ENCODE measurements around the gene HGFAC. TPM values are rescaled to one million over a fixed set of nuclear protein-coding genes. Genes with fewer than 3 reads are reported as not detected.

Gene HGFAC
- total RNA-seq, 1 donor from 2014 or later: not detected

DNA sequence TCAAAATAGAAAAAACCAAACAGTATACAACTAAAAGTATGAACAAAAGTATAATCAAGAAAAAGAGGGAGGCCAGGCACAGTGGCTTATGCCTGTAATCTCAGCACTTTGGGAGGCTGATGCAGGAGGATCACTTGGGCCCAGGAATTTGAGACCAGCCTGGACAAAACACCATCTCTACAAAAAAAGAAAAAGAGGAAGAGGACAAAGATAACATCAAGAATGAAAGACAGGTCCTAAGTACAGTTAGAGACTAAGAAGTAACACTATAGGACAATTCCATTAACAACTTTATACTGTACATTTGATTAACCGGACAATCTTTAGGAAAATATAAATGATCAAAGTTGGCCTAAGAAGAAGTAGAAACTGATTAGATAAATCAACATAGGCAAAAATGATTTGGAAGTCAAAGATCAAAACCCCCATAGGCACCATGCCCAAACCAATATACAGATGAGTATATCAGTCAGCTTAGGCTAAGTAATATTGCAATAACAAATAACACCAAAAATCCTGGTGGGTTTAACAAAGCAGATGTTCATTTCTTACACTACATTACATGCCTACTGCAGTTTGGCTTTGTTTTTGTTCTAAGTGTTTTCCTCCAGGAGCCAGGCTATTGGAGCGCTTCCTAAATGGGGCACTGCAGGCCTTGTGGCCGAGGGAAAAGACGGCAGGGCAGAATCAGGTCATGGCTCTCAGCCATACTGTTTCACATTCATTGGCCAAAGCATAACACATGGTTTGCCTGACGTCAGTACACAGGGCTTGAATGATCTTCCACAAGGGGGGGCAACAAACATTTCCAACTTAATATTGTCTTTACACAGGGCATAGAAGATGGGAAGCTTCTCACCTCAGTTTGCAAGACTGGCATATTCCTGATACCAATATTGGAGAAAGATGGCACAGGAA lies 42.2 kb upstream of the HGFAC start:
- Histone ChIP-seq H3K4me3 (ENCODE audit: low read depth, low read length) (no peak overlapping the region), H3K27me3 (ENCODE audit: control insufficient read depth, insufficient read depth, low read length) (no peaks in the 10 kb centered on the region), H3K36me3 (ENCODE audit: control insufficient read depth, insufficient read depth, low read length) (peaks cover 16% of the 10 kb centered on the region)
- TF ChIP-seq, protein P1, sequence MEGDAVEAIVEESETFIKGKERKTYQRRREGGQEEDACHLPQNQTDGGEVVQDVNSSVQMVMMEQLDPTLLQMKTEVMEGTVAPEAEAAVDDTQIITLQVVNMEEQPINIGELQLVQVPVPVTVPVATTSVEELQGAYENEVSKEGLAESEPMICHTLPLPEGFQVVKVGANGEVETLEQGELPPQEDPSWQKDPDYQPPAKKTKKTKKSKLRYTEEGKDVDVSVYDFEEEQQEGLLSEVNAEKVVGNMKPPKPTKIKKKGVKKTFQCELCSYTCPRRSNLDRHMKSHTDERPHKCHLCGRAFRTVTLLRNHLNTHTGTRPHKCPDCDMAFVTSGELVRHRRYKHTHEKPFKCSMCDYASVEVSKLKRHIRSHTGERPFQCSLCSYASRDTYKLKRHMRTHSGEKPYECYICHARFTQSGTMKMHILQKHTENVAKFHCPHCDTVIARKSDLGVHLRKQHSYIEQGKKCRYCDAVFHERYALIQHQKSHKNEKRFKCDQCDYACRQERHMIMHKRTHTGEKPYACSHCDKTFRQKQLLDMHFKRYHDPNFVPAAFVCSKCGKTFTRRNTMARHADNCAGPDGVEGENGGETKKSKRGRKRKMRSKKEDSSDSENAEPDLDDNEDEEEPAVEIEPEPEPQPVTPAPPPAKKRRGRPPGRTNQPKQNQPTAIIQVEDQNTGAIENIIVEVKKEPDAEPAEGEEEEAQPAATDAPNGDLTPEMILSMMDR (IDR thresholded peaks at IDR 0.05; ENCODE audit: insufficient read depth, low read length, severe bottlenecking): peak; percentile 4
- FAIRE-seq (no peak), DNase-seq (ENCODE audit: low read depth) (peak; percentile 24)

DNA sequence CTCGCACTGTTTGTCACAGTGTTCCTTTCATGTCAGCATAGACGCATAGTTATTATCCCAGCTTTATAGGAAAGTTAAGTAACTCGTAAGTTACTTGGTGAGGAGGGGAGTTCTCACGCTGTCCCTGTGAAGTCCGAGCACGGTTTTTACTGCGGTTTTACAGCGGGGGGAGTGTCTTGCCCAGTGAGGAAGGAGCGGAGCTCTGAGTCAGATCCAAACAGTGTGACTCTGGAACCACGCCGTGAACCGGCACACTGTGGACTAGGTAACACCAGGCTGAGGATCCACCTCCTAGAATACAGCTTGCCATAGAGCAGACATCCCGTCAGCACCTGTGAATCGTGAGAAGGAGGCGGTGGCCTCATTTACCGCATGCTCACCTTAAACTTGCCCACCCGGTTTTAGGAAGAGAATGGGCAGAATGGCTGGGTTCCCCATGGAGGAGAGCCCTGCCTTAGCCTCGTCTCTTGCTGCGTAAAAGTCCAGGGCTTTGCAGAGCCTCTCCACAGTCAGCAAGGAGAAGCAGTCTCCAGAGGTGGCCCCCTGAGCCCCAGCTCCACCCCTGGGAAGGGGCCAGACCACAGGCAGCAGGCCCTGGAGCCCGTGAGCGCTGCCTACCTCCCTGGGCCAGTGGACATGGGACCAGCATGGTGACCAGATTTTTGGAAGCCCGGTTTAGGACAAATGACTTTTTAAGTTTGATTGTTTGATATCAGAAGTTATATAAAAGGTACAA lies 40.2 kb upstream of the HGFAC start:
- no peaks in the 10 kb centered on the region for H3K27me3 ChIP-seq (ENCODE audit: control insufficient read depth, insufficient read depth, low read length)
- FAIRE-seq (no peak), DNase-seq (ENCODE audit: low read depth) (no peak)
- H3K4me3 ChIP-seq (ENCODE audit: low read depth, low read length): no peak overlapping the region
- TF ChIP-seq, protein P1 (IDR thresholded peaks at IDR 0.05; ENCODE audit: insufficient read depth, low read length, severe bottlenecking): no peak
- peaks cover 16% of the 10 kb centered on the region for H3K36me3 ChIP-seq (ENCODE audit: control insufficient read depth, insufficient read depth, low read length)

DNA sequence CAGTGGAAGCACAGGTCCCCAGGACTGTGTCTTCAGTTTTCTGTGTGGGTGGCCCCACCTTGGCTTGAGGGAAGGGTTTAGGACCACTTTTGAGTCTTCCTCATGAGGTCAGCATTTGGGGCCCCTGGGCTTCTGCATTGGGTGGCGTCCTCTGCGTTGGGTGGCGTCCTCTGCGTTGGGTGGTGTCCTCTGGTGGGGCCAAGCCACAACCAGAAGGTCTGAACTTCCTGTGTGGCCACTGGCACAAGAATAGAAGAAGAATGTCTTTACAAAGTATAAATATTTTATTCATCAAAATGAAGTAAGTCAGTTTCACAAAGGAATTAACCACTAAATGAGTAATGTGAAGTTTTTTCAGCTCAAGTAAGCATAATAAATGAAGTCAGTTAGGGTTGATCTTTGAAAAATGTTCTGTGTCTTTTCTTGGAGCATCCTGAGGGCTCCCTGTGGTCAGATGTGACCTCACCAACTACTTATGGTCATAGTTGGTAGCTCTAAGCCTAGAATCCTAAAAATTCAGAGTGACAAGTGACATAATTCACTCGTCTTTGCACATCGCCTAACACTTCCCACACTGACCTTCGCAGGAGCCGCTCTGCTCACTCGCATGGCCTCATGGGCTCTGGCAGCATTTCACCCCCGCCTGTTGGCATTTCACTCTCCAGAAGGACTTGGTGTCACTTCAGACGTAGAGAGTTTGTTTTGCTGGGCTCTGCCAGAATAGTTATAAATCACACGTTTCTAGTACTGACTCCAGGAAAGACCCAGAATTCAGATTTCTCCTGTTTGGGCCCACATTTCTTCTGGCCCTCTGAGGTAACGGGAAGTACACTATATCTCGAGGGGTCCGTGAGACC lies 39.0 kb upstream of the HGFAC start:
- no peak for FAIRE-seq
- DNase-seq (ENCODE audit: low read depth): no peak
- Histone ChIP-seq H3K4me3 (ENCODE audit: low read depth, low read length) (no peak overlapping the region), H3K36me3 (ENCODE audit: control insufficient read depth, insufficient read depth, low read length) (peaks cover 16% of the 10 kb centered on the region), H3K27me3 (ENCODE audit: control insufficient read depth, insufficient read depth, low read length) (no peaks in the 10 kb centered on the region)
- TF ChIP-seq, protein P1 (IDR thresholded peaks at IDR 0.05; ENCODE audit: insufficient read depth, low read length, severe bottlenecking): no peak

DNA sequence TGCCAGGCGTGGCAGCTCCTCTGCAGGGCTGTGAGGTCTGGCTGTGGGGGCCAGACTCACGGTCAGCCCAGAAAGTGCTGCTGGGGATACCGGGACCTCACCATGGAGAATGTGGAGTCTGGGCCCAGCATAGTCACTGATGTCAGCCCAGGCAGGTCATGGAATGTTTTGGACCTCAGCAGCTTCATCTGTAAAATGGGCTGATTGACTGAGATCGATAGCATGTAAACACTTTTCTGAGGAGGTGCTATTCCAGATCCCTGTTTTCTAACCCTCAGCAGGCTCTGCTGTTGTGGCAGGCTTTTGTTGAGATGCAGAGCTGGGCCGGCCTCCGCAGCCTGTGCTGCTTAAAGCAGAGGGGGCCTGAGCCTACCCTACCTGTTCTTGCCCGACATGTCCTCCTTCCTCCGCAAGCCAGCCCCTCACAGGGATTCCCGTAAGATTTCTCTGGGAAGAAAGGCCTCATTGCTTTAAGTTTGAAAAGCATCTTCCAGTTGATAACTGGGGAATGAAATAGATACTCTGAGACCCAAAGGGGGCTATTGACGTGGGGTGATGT lies 38.3 kb upstream of the HGFAC start:
- FAIRE-seq (no peak), DNase-seq (ENCODE audit: low read depth) (no peak)
- no peaks in the 10 kb centered on the region for H3K27me3 ChIP-seq (ENCODE audit: control insufficient read depth, insufficient read depth, low read length)
- peaks cover 16% of the 10 kb centered on the region for H3K36me3 ChIP-seq (ENCODE audit: control insufficient read depth, insufficient read depth, low read length)
- TF ChIP-seq, protein P1 (IDR thresholded peaks at IDR 0.05; ENCODE audit: insufficient read depth, low read length, severe bottlenecking): no peak
- no peak overlapping the region for H3K4me3 ChIP-seq (ENCODE audit: low read depth, low read length)

DNA sequence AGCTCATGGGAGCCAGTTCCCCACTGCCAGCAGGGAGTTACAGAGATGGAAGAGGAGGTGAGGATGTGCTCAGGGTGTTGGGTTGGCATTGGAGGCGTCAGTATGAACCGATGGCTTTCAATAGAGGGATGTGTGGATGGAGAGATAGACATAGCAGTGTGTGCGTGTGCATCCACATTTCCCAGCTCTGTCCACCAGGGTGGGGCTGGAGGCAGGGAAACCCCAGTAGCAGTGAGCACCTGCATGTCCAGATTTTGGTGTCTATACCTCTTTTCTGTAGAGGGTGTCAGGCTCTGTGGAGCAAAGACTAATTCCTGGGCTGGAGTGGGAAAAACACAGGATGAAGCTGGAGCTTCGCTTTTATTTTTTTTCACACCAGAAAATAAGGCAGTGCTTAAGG lies 37.2 kb upstream of the HGFAC start:
- H3K36me3 ChIP-seq (ENCODE audit: control insufficient read depth, insufficient read depth, low read length): peaks cover 21% of the 10 kb centered on the region
- H3K4me3 ChIP-seq (ENCODE audit: low read depth, low read length): no peak overlapping the region
- no peaks in the 10 kb centered on the region for H3K27me3 ChIP-seq (ENCODE audit: control insufficient read depth, insufficient read depth, low read length)
- no peak for DNase-seq (ENCODE audit: low read depth)
- TF ChIP-seq, protein P1 (IDR thresholded peaks at IDR 0.05; ENCODE audit: insufficient read depth, low read length, severe bottlenecking): no peak
- FAIRE-seq: no peak
